Effector memory CD8-positive, alpha-beta T cell (primary cell): Measurements from ENCODE around the gene S100A10.

Source experiments
- ATAC-seq: fragments of 150-1000 bp; cut with Tn5 transposase; replicated peaks from 2 replicates; pipeline ENCODE4 v1.10.0; 2021; ENCODE audit warnings: mild to moderate bottlenecking, moderate library complexity
- DNase-seq, 3 experiments: peaks; one replicate each; pipeline ENCODE4 v3.0.0; 2021
- H3K27ac Mint-ChIP-seq, 2 donors: one replicate each; pipeline ENCODE4 v1.8.0; 2022; ENCODE audit warnings: mild to moderate bottlenecking in 2 of 2, mixed read lengths in 2 of 2, moderate library complexity in 2 of 2
- H3K27me3 Mint-ChIP-seq, 2 donors: one replicate each; pipeline ENCODE4 v1.8.0; 2022; ENCODE audit warnings: mixed read lengths in 2 of 2
- H3K36me3 Mint-ChIP-seq: one replicate; pipeline ENCODE4 v1.8.0; 2022; ENCODE audit warnings: mild to moderate bottlenecking, moderate library complexity, mixed read lengths; ENCODE audit not compliant: insufficient read depth
- H3K4me1 Mint-ChIP-seq, 2 donors: one replicate each; pipeline ENCODE4 v1.8.0; 2022; ENCODE audit warnings: low read depth in 2 of 2, mixed read lengths in 2 of 2
- H3K4me3 Mint-ChIP-seq, 2 donors: one replicate each; pipeline ENCODE4 v1.8.0; 2022; ENCODE audit warnings: mild to moderate bottlenecking in 2 of 2, mixed read lengths in 2 of 2, moderate library complexity in 2 of 2
- H3K9me3 Mint-ChIP-seq, 2 donors: one replicate each; pipeline ENCODE4 v1.8.0; 2022; ENCODE audit warnings: mixed read lengths in 2 of 2

S100A10 gene

GRCh38 chr1:152024223-152024622 is 30.6 kb upstream of the S100A10 start:
- no peak for ATAC-seq
- Mint-ChIP-seq H3K27me3 (peaks cover 10 to 38% of the 10 kb centered on the region in 2 donors), H3K36me3 (no peaks in the 10 kb centered on the region)

DNA sequence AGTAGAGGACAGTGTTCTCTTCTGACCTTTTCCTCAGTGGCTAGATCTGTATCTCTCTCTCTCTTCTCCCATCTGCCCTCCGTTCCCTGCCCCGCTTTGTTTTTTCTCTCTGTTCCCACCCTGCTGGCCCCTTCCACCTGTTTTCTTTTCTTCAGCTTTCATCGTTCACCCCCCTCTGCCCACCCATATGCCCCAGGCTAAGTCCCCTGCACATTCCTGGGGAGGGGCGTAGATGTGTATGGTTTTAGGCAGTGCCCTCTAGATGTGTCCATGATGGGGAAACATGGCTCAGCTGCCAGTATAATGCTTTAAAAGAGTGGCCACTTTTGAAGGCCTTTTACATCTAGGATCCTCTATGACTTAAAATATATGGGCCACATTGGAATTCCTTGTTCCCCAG is 29.6 kb upstream of the S100A10 start:
- ATAC-seq, result no peak
- Mint-ChIP-seq H3K27ac (no peak overlapping the region), H3K9me3 (no peaks in the 10 kb centered on the region)

More at GRCh38 chr1:152024223-152024622, 30.6 kb upstream of the S100A10 start:
- Mint-ChIP-seq H3K4me1 (peaks cover 0 to 2% of the 10 kb centered on the region in 2 donors), H3K9me3 (no peaks in the 10 kb centered on the region), H3K4me3 (no peak overlapping the region), H3K27ac (no peak overlapping the region)
- DNase-seq, result no peak

DNA sequence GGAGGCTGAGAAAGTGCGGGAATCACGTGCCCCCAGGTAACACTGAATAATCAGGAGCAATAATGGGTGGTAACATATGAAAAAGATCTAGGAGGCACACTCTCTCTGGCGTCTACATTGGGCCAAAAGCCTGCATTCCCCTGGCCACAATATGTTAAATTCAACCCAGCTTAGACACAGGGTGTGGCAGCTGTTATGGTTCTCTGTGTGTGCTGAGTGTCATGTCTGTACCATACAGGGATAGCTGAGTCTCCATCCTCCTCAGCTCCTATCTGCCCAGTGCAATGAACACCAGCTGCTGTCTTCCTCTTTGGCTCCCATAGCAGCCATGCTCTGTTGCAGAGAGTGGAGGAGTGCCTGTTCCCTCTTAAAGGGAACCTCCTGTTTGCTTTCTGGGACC is 28.8 kb upstream of the S100A10 start:
- no peak for ATAC-seq
- H3K27ac Mint-ChIP-seq, result no peak overlapping the region
- H3K36me3 Mint-ChIP-seq, result no peaks in the 10 kb centered on the region
- H3K4me1 Mint-ChIP-seq, result no peaks in the 10 kb centered on the region
- H3K9me3 Mint-ChIP-seq, result no peaks in the 10 kb centered on the region
- H3K27me3 Mint-ChIP-seq, result peaks cover 10 to 43% of the 10 kb centered on the region in 2 donors
- no peak for DNase-seq
- no peak overlapping the region for H3K4me3 Mint-ChIP-seq

More for the DNA sequence above, 29.6 kb upstream of the S100A10 start:
- peaks cover 10 to 38% of the 10 kb centered on the region in 2 donors for H3K27me3 Mint-ChIP-seq
- H3K36me3 Mint-ChIP-seq, result no peaks in the 10 kb centered on the region
- H3K4me3 Mint-ChIP-seq, result no peak overlapping the region
- DNase-seq, result no peak
- no peaks in the 10 kb centered on the region for H3K4me1 Mint-ChIP-seq

- DNase-seq, result no peak
- Mint-ChIP-seq H3K4me3 (no peak overlapping the region), H3K27ac (no peak overlapping the region), H3K4me1 (no peaks in the 10 kb centered on the region), H3K9me3 (no peaks in the 10 kb centered on the region), H3K36me3 (peaks cover 3% of the 10 kb centered on the region), H3K27me3 (peaks cover 10 to 49% of the 10 kb centered on the region in 2 donors)
- ATAC-seq, result no peak
Measured at GRCh38 chr1:152021569-152021968, 27.9 kb upstream of the S100A10 start.

- ATAC-seq (no peak), DNase-seq (no peak)
- H3K27me3 Mint-ChIP-seq, result peaks cover 13 to 52% of the 10 kb centered on the region in 2 donors
- no peaks in the 10 kb centered on the region for H3K9me3 Mint-ChIP-seq
- no peak overlapping the region for H3K27ac Mint-ChIP-seq
- H3K4me3 Mint-ChIP-seq, result no peak overlapping the region
- no peaks in the 10 kb centered on the region for H3K4me1 Mint-ChIP-seq
- H3K36me3 Mint-ChIP-seq, result peaks cover 3% of the 10 kb centered on the region
Measured at GRCh38 chr1:152020849-152021248, 27.2 kb upstream of the S100A10 start.

GRCh38 chr1:152018537-152018936 is 24.9 kb upstream of the S100A10 start:
- Mint-ChIP-seq H3K4me1 (peaks cover 0 to 5% of the 10 kb centered on the region in 2 donors), H3K9me3 (no peaks in the 10 kb centered on the region), H3K27me3 (peaks cover 23 to 68% of the 10 kb centered on the region in 2 donors), H3K36me3 (peaks cover 3% of the 10 kb centered on the region), H3K4me3 (no peak overlapping the region), H3K27ac (no peak overlapping the region)
- ATAC-seq (no peak), DNase-seq (no peak)

DNA sequence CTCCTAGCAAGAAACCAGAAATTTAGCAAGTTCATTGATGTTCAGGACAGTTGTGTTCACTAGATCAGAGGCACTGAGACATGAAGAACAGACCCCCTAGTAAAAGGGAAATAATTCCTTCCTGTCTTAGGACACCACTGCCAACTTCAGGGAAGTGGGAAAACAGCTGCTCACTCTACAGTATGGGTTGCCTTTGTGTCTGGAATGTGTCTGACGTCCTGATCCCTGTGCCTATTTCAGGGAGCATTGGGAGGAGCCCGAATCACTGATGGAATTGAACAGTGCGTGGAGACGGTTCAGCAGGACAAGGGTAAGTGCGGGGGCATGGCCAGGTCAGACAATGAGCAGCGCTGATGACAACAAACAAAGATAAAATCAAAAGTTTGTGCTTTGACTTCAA is 22.1 kb upstream of the S100A10 start:
- H3K27me3 Mint-ChIP-seq, result peaks cover 34 to 58% of the 10 kb centered on the region in 2 donors

GRCh38 chr1:152014943-152015342 is 21.3 kb upstream of the S100A10 start:
- Mint-ChIP-seq H3K4me1 (peaks cover 0 to 6% of the 10 kb centered on the region in 2 donors), H3K4me3 (no peak overlapping the region), H3K36me3 (peaks cover 5% of the 10 kb centered on the region), H3K27ac (no peak overlapping the region), H3K9me3 (no peaks in the 10 kb centered on the region), H3K27me3 (peaks cover 26 to 54% of the 10 kb centered on the region in 2 donors)
- no peak for DNase-seq
- no peak for ATAC-seq

More for the DNA sequence above, 22.1 kb upstream of the S100A10 start:
- Mint-ChIP-seq H3K9me3 (no peaks in the 10 kb centered on the region), H3K4me3 (no peak overlapping the region), H3K36me3 (peaks cover 3% of the 10 kb centered on the region), H3K27ac (no peak overlapping the region), H3K4me1 (peaks cover 0 to 6% of the 10 kb centered on the region in 2 donors)
- DNase-seq (no peak), ATAC-seq (no peak)

- H3K27me3 Mint-ChIP-seq, result peaks cover 35 to 61% of the 10 kb centered on the region in 2 donors
- DNase-seq (no peak), ATAC-seq (no peak)
- peak overlapping the region in 1 of 2 donors; percentile 31 for H3K27ac Mint-ChIP-seq
- H3K9me3 Mint-ChIP-seq, result no peaks in the 10 kb centered on the region
- H3K4me1 Mint-ChIP-seq, result peaks cover 0 to 6% of the 10 kb centered on the region in 2 donors
- peaks cover 6% of the 10 kb centered on the region for H3K36me3 Mint-ChIP-seq
- no peak overlapping the region for H3K4me3 Mint-ChIP-seq
Measured at GRCh38 chr1:152013664-152014237, 20.1 kb upstream of the S100A10 start.

GRCh38 chr1:152009691-152010090 is 16.0 kb upstream of the S100A10 start:
- ATAC-seq (no peak), DNase-seq (no peak)
- peaks cover 39 to 41% of the 10 kb centered on the region in 2 donors for H3K27me3 Mint-ChIP-seq
- no peaks in the 10 kb centered on the region for H3K9me3 Mint-ChIP-seq
- H3K4me3 Mint-ChIP-seq, result no peak overlapping the region
- H3K36me3 Mint-ChIP-seq, result peaks cover 3% of the 10 kb centered on the region
- no peak overlapping the region for H3K27ac Mint-ChIP-seq
- H3K4me1 Mint-ChIP-seq, result peaks cover 0 to 6% of the 10 kb centered on the region in 2 donors

- DNase-seq (no peak), ATAC-seq (no peak)
- peak overlapping the region in 1 of 2 donors; percentile 1 for H3K27ac Mint-ChIP-seq
- peaks cover 3% of the 10 kb centered on the region for H3K36me3 Mint-ChIP-seq
- H3K4me1 Mint-ChIP-seq, result no peaks in the 10 kb centered on the region
- H3K4me3 Mint-ChIP-seq, result no peak overlapping the region
- H3K9me3 Mint-ChIP-seq, result no peaks in the 10 kb centered on the region
- peaks cover 35 to 42% of the 10 kb centered on the region in 2 donors for H3K27me3 Mint-ChIP-seq
Measured at GRCh38 chr1:152007047-152007446, 13.4 kb upstream of the S100A10 start.

DNA sequence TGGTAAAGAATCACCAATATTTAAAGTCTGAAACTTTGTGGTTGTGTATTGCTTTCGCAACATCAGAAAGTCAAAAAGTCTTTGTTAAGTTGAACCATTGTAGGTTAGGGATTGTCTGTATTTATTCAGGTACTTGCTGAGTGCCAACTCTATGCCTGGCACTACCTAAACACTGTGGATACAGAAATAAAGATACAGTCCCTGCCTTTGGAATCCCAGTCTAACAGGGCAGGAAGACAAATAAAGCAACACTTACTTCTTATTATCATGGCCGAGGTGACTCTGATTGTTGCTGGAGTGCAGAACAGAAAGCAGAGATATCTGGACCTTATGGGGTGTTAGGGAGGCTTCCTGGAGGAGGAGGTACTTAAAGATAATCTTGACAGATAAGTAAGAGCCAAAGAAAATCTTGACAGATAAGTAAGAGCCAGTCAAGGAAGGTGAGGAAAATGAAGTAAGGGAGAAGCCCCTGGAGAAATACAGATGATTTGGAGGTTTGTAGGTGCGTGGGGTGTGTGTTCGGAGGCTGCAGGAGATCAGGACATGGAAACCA is 11.8 kb upstream of the S100A10 start:
- Mint-ChIP-seq H3K36me3 (peaks cover 3% of the 10 kb centered on the region), H3K4me3 (no peak overlapping the region), H3K27me3 (peaks cover 34 to 44% of the 10 kb centered on the region in 2 donors), H3K27ac (no peak overlapping the region), H3K4me1 (no peaks in the 10 kb centered on the region), H3K9me3 (no peaks in the 10 kb centered on the region)
- DNase-seq (no peak), ATAC-seq (no peak)

- Mint-ChIP-seq H3K4me1 (no peaks in the 10 kb centered on the region), H3K27ac (no peak overlapping the region), H3K9me3 (no peaks in the 10 kb centered on the region), H3K27me3 (peaks cover 26 to 36% of the 10 kb centered on the region in 2 donors), H3K4me3 (no peak overlapping the region), H3K36me3 (no peaks in the 10 kb centered on the region)
- no peak for ATAC-seq
- no peak for DNase-seq
Measured at GRCh38 chr1:152003846-152004442, 10.3 kb upstream of the S100A10 start.

- H3K4me1 Mint-ChIP-seq, result no peaks in the 10 kb centered on the region
- ATAC-seq (no peak), DNase-seq (no peak)
- no peaks in the 10 kb centered on the region for H3K36me3 Mint-ChIP-seq
- H3K27me3 Mint-ChIP-seq, result peaks cover 16 to 33% of the 10 kb centered on the region in 2 donors
- no peak overlapping the region for H3K27ac Mint-ChIP-seq
- no peaks in the 10 kb centered on the region for H3K9me3 Mint-ChIP-seq
- no peak overlapping the region for H3K4me3 Mint-ChIP-seq
Measured at GRCh38 chr1:152002960-152003359, 9.3 kb upstream of the S100A10 start.
